Ramos (cell line): ENCODE data around the gene LRRC8D.

ENCODE experiments used
- in situ Hi-C: fragments of 300-500 bp; cut with MboI; formaldehyde crosslinking; loops from one replicate; pipeline ENCODE4 v1.14.3; 2022; ENCODE audit warnings: low sequenced_read_pairs; ENCODE audit not compliant: unreplicated experiment

LRRC8D gene

GRCh38 chr1:89888480-89889322 lies 67.9 kb downstream of the LRRC8D start:
- in situ Hi-C loops, result no loop called here

GRCh38 chr1:89889323-89889615 lies 68.4 kb downstream of the LRRC8D start:
- in situ Hi-C loops, result no loop called here

DNA sequence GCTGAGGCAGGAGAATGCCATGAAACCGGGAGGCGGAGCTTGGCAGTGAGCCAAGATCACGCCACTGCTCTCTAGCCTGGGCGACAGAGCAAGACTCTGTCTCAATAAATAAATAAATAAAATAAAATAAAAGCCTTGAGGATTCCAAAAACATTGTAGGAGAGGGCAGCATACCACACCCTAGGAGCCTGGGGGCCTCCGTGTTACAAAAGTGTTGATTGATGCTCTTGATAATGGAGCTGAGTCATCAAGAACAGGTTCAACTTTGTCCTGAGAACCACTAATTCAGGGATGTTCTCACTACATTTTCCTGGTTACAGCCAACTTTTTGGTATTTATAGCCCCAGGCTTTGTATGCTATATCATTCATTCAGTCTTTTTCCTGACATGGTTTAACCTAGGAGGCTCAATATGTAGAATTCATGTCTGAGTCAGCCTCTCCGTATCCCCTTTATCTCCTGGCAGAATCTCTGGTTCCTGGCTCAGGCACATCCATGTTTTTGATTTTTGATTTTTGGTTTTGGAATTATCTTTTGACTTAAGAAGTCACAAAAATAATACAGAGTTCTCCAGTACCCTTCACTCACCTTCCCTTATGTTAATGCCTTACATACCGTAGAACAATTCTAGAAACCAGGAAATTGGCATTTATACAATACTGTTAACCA lies 69.4 kb downstream of the LRRC8D start:
- in situ Hi-C loops, result no loop called here

DNA sequence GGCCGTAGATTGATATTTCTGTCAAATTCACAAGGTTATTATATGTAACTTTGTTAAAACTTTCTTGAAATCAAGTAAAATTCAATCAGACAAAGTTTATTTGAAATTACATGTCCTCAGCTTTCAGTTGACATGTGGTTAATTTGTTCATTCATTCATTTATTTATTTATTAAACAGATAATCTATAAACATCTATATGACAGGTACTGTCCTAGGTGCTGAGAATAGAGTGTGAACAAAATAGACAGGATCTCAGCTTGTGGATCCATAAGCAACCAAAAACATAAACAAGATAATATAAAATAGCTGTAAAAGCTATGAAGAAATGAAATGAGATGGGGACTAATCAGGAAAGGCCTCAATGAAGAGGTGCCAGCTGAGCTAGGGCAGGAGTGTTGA lies 72.0 kb downstream of the LRRC8D start:
- in situ Hi-C loops, result no loop called here

DNA sequence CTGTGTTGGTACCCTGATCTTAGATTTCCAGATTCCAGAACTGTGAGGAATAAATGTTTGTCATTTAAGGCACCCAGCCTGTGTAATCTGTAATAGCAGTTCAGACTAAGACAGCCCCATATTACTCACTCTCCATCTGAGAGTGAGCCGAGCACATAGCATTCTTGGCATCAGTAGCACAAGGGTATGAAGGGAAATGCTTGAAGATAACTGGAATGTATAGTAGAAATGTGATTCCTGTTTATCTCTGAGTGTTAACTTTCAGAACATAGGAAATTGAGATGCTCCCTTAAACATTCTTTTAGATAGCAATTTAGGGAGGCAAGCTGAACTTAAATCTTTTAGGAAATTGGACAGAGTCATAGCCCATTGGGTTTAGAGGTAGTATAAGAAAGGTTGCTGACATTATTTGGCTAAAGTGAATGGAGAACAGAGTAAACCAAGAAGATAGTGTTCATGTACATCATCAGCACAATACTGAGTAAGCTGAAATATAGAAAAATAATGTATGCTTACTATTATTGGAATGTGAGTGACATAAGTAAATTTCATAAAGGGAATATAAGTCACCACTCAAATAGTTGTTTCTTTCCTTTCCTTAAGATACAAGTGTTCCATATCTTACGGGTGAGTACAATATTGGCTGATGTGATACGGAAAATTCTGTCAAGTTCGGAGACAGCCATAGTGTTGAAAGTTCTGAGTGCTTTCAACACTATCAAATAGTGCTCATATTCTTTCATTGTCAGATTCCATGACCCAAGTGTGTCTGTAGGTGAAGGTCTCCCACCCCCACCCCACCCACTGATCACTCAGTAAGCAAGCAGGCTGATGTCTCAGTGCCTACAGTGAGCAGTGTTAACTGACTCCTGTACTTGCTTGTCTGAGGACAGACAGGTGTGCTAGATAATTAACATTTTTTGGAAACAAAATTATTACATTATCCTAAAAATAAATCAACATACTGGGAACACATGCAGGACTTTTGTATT lies 73.7 kb downstream of the LRRC8D start:
- in situ Hi-C loops, result no loop called here

DNA sequence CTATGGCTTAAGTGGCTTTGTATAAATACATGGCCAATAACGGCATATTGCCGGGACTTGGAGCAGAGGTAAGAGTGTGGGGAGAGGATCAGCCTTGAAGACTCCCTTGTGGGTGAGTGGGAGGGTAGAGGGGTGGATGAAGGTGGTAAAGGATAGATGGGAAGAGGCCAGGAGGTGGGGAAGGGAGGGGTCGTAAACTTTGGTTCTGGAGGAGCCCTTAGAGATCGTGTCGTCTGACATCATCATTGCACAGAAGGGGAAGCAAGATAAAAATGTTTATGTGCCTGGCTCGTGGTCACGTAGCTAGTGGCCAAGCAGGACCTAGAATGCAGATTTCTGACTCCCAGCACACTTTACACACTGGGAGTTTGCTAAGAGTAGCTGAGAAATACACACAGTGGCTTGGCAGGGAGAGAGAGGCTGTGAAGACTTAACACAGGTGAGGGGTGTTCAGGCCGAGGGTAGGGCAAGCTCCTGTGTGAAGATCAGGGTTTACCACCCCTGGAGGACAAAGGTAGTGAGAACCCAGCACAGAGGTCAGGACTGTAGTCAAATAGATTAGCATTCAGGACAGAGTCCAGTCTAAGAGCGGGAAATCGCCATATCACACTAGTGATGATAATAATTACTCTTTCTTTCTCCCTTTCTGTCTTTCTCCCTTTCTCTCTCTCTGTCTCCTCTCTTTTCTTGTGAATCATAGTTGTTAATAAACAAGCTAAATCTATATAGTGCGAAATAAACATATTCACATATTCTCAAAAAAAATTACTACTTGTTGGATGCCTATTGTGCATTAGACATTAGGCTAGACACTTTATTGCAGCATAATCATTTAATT lies 75.5 kb downstream of the LRRC8D start:
- in situ Hi-C loops, result no loop called here

- in situ Hi-C loops, result no loop called here
Measured at GRCh38 chr1:89897347-89898133, 76.7 kb downstream of the LRRC8D start.

GRCh38 chr1:89898150-89898549 lies 77.3 kb downstream of the LRRC8D start:
- in situ Hi-C loops, result no loop called here

GRCh38 chr1:89898695-89899470 lies 78.1 kb downstream of the LRRC8D start:
- in situ Hi-C loops, result no loop called here

- in situ Hi-C loops, result no loop called here
Measured at GRCh38 chr1:89900323-89900722, 79.5 kb downstream of the LRRC8D start.

GRCh38 chr1:89900791-89901708 lies 80.2 kb downstream of the LRRC8D start:
- in situ Hi-C loops, result no loop called here

DNA sequence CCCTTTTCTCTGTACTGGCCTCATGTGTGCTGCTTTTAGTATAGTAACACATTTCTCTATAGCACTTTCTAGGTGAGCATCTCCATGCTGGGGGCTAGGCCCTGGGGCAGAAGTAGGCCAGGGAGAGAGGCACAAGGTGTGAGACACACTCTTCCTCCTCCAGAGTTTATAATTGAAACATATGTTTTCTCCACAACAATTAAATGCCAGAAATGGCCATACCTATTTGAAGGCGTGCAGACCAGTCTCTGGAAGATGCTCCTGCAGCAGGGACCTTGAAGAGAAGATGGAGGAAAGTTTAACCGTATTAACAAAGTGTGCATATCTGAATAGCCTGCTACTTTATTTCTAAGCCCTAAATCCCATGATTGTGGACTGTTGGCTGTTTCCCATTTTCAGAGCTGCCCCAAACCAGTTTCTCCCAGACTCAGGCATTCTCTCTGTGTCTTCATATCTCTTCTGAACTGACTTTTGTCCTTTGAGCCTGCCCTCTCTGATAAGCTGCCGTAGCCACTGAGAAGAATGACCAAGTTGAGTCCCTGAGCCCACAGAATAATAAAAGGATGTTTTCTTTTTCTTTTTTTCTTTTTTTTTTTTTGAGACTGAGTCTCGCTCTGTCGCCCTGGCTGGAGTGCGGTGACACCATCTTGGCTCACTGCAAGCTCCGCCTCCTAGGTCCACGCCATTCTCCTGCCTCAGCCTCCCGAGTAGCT lies 81.3 kb downstream of the LRRC8D start:
- in situ Hi-C loops, result no loop called here

DNA sequence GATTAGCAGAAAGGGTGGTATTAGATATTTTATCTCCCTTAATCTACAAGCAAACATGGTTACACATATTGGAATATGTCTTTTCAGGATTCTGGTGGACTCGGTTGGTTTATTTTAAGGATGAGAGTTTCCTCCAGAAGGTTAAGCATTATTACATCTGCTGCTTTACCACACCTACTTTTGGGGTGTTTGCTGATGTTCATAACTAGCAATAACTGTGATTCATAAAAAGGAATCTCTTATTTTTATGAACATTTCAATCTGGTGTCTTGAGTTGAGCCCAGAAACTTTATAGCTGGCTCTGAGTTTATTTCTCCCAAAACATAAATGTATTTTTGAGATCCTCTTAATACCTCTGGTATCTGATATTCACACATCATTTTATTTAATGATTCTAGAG lies 82.7 kb downstream of the LRRC8D start:
- in situ Hi-C loops, result no loop called here

DNA sequence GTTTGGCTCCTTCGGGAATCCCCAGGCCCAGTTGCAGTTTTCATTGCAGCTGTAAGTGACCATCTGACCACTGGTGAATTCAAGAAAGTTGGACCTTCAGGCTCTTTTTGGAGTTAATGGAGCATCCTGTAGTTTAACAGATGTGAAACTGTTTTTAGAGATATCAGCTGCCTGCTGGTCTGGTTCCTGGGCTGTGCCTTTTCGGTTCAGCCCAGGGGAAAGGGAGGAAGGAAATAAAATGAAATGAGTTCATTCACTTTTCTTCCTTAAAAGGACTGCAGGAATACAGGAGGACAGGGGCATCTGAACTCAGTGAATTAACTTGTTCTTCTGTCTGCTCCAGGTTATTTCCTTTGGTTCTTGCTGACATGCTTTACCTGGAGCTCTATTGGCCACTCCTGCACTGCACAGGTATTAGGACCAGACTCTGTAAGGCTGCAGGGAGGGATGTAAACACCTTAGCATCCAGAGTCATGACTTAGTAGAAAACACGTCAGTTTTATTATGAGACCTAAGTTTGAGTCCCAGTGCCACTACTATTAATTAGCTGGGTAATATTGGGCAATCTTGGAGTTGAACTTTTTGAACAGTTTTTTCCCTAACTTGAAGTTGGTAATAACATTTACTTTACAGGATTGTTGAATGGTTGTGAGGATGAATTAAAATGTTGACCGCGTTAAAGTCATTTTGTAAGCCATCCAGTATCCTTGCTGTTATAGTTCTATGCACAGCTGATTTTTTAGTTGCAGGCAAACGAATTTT lies 83.6 kb downstream of the LRRC8D start:
- in situ Hi-C loops, result no loop called here

GRCh38 chr1:89905395-89906058 lies 84.7 kb downstream of the LRRC8D start:
- in situ Hi-C loops, result no loop called here

- in situ Hi-C loops, result no loop called here
Measured at GRCh38 chr1:89906088-89906487, 85.3 kb downstream of the LRRC8D start.
